Dendritic cell treated with granulocyte-macrophage colony-stimulating factor and Interleukin-4, amounts not matched to agents 40 ng/mL and 50 ng/mL, for 4 days (primary cell): ENCODE measurements around the gene RAP1A.
"Not testable (repeated sequence)": the region's sequence is repeated elsewhere in the genome, so short reads cannot be mapped to it uniquely, and the experiment has no call there.

ENCODE experiments used
- H3K27ac Mint-ChIP-seq: one replicate; pipeline ENCODE4 v1.8.0; 2022; ENCODE audit warnings: mild to moderate bottlenecking, mixed read lengths
- H3K27me3 Mint-ChIP-seq: one replicate; pipeline ENCODE4 v1.8.0; 2022; ENCODE audit warnings: mild to moderate bottlenecking, mixed read lengths
- H3K36me3 Mint-ChIP-seq: one replicate; pipeline ENCODE4 v1.8.0; 2022; ENCODE audit warnings: low read depth, mixed read lengths
- H3K4me1 Mint-ChIP-seq: one replicate; pipeline ENCODE4 v1.8.0; 2022; ENCODE audit warnings: low read depth, mixed read lengths
- H3K4me3 Mint-ChIP-seq: one replicate; pipeline ENCODE4 v1.8.0; 2022; ENCODE audit warnings: mild to moderate bottlenecking, moderate library complexity, mixed read lengths
- H3K9me3 Mint-ChIP-seq: one replicate; pipeline ENCODE4 v1.8.0; 2022; ENCODE audit warnings: mixed read lengths
- intact Hi-C: fragments of 100-400 bp; cut with micrococcal nuclease; formaldehyde crosslinking; loops from one replicate; pipeline ENCODE4 v1.15.0; 2022

The RAP1A gene

GRCh38 chr1:111738436-111739193 is 119.0 kb downstream of the RAP1A start:
- intact Hi-C loops = no loop called here
- Mint-ChIP-seq H3K27me3 (peaks cover 52% of the 10 kb centered on the region), H3K4me3 (peak overlapping the region; percentile 82), H3K4me1 (peaks cover 24% of the 10 kb centered on the region), H3K36me3 (peaks cover 12% of the 10 kb centered on the region), H3K9me3 (no peaks in the 10 kb centered on the region), H3K27ac (peak overlapping the region; percentile 84)

DNA sequence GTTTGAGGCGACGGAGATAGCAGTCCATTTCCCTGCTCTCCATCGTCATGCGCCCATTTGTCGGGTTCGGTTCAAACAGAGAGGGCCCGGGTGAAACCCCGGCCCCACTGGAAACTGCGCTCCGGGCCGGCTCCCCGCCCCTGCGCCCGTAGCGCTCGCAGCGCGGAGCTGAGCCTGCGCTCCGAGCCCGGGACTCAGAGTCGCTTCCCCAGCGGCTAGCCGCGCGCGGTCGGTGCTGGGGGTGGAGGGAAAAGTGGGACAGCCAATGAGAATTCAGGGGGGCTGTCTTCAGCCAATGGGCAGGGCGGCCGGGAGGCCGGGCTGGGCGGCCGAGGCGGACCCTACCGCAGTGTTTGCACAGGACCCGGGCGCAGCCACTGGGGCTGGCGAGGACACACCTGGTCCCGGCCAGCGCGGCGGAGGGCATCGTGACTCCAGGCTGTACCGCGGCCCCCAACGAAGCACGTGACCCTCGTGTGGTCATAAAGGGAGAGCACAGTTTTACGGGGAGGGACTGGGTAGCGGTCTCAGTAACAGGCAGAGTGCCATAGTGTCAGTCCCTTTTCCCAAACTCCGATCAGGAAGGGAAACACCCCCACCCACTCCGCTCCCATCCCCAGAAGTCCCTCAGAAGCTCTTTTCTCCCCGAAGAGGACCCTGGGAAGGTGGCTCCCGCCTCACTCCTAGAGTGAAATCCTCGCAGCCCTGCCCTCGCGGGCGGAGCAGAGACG is 119.8 kb downstream of the RAP1A start, which contains the start of gene INKA2:
INKA2 (minus strand) TSS at position 202 of the 731 bp plus-strand sequence; CDS start at position 49, 153 bp downstream.
- H3K9me3 Mint-ChIP-seq = no peaks in the 10 kb centered on the region
- H3K4me3 Mint-ChIP-seq = peak within 1 kb of the TSS; percentile 82
- H3K27me3 Mint-ChIP-seq = peaks cover 56% of the 10 kb centered on the region
- peaks cover 12% of the 10 kb centered on the region for H3K36me3 Mint-ChIP-seq
- peaks cover 24% of the 10 kb centered on the region for H3K4me1 Mint-ChIP-seq
- intact Hi-C loops = no loop called here
- peak within 1 kb of the TSS; percentile 84 for H3K27ac Mint-ChIP-seq

DNA sequence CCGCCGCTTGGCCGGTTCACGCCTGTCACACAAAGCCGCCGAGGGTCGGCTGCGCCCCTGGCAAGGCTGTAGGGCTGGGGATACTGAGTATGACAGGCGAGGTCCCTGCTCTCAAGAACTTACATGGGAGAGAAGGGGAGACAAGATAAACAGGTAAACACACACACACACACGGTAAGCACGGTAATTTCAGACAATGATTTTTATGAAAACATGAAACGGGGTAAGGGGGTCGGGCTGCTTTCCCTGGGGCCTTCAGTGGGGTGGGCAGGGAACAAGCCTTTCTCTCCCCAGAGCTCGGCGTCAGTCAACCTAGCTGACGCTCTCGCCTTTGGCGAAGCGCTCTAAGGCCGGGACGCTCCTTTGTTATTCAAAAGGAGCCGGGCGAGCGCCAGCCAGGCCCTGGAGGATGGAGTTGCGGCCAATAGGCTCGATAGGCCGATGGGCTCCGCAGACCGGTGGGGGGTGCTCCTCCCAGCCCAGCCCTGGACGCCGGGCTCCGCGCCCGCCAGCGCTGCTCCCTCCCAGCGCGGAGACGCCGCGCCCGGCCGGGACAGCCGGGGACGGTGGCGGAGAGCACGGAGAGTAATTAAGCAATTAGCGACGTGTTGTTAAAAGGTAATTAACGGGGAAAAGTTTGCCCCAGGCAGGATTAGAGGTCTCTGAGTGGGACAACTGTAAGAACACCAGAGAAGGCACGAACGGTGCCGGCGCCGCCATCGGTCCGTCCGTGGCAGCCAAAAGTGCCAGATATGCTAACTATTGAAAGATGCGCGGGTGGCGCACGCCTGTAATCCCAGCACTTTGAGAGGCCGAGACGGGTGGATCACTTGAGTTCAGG is 120.6 kb downstream of the RAP1A start:
- H3K27me3 Mint-ChIP-seq = peaks cover 58% of the 10 kb centered on the region
- H3K4me1 Mint-ChIP-seq = peaks cover 24% of the 10 kb centered on the region
- peak overlapping the region; percentile 84 for H3K27ac Mint-ChIP-seq
- H3K4me3 Mint-ChIP-seq = peak overlapping the region; percentile 82
- peaks cover 12% of the 10 kb centered on the region for H3K36me3 Mint-ChIP-seq
- H3K9me3 Mint-ChIP-seq = no peaks in the 10 kb centered on the region
- intact Hi-C loops = no loop called here

GRCh38 chr1:111742292-111742691 is 122.7 kb downstream of the RAP1A start:
- intact Hi-C loops, H3K4me3 Mint-ChIP-seq, H3K9me3 Mint-ChIP-seq, H3K27ac Mint-ChIP-seq: not testable (repeated sequence)
- Mint-ChIP-seq H3K4me1 (peaks cover 32% of the 10 kb centered on the region), H3K36me3 (peaks cover 12% of the 10 kb centered on the region), H3K27me3 (peaks cover 58% of the 10 kb centered on the region)

GRCh38 chr1:111742938-111743549 is 123.5 kb downstream of the RAP1A start:
- no peak overlapping the region for H3K27ac Mint-ChIP-seq
- no peaks in the 10 kb centered on the region for H3K9me3 Mint-ChIP-seq
- intact Hi-C loops = no loop called here
- peaks cover 51% of the 10 kb centered on the region for H3K27me3 Mint-ChIP-seq
- H3K36me3 Mint-ChIP-seq = peaks cover 12% of the 10 kb centered on the region
- peaks cover 38% of the 10 kb centered on the region for H3K4me1 Mint-ChIP-seq
- H3K4me3 Mint-ChIP-seq = no peak overlapping the region

- no peaks in the 10 kb centered on the region for H3K9me3 Mint-ChIP-seq
- peaks cover 10% of the 10 kb centered on the region for H3K36me3 Mint-ChIP-seq
- peaks cover 49% of the 10 kb centered on the region for H3K27me3 Mint-ChIP-seq
- intact Hi-C loops = no loop called here
- no peak overlapping the region for H3K27ac Mint-ChIP-seq
- H3K4me1 Mint-ChIP-seq = peaks cover 40% of the 10 kb centered on the region
- no peak overlapping the region for H3K4me3 Mint-ChIP-seq
Measured at GRCh38 chr1:111743679-111744101, 124.1 kb downstream of the RAP1A start.

- H3K27me3 Mint-ChIP-seq = peaks cover 33% of the 10 kb centered on the region
- H3K27ac Mint-ChIP-seq = no peak overlapping the region
- no peaks in the 10 kb centered on the region for H3K36me3 Mint-ChIP-seq
- H3K4me1 Mint-ChIP-seq = peaks cover 32% of the 10 kb centered on the region
- intact Hi-C loops = loop anchor here (2.0 kb wide), 1 partner anchor 265 kb away; no protein-coding TSS in a partner anchor
- H3K4me3 Mint-ChIP-seq = no peak overlapping the region
- H3K9me3 Mint-ChIP-seq = no peaks in the 10 kb centered on the region
Measured at GRCh38 chr1:111745675-111746613, 126.4 kb downstream of the RAP1A start.

- H3K36me3 Mint-ChIP-seq = no peaks in the 10 kb centered on the region
- intact Hi-C loops = loop anchor here (2.0 kb wide), 1 partner anchor 266 kb away; no protein-coding TSS in a partner anchor
Measured at GRCh38 chr1:111746614-111746999, 127.0 kb downstream of the RAP1A start.

GRCh38 chr1:111747282-111747734 is 127.7 kb downstream of the RAP1A start:
- H3K4me3 Mint-ChIP-seq = no peak overlapping the region
- peaks cover 39% of the 10 kb centered on the region for H3K4me1 Mint-ChIP-seq
- peak overlapping the region; percentile 13 for H3K27ac Mint-ChIP-seq
- no peaks in the 10 kb centered on the region for H3K36me3 Mint-ChIP-seq
- H3K9me3 Mint-ChIP-seq = no peaks in the 10 kb centered on the region
- H3K27me3 Mint-ChIP-seq = peaks cover 20% of the 10 kb centered on the region
- intact Hi-C loops = loop anchor here (1.0 to 2.0 kb wide), 2 partner anchors 32 to 267 kb away; no protein-coding TSS in a partner anchor

More at GRCh38 chr1:111746614-111746999, 127.0 kb downstream of the RAP1A start:
- H3K27ac Mint-ChIP-seq = peak overlapping the region; percentile 13
- H3K27me3 Mint-ChIP-seq = peaks cover 27% of the 10 kb centered on the region
- H3K9me3 Mint-ChIP-seq = no peaks in the 10 kb centered on the region
- H3K4me1 Mint-ChIP-seq = peaks cover 32% of the 10 kb centered on the region
- no peak overlapping the region for H3K4me3 Mint-ChIP-seq

DNA sequence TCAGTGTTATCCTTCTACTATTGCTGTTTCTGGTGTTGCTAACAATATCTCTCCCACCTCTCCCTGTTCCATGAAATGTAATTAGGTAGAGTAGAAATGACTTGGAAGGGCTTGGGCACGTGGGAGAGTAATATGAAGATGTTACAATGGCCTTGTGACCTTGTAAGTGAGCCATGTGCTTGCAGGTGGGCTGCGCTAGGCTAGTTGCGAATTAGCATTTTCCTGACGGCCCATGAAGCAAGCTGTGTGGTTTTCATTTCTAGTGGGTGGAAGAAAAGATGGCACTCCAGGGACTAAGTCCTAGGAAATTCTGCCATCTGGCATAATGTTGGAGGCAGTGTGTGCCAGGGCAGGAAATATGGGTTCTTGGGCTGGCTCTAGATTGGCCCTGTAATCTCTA is 128.4 kb downstream of the RAP1A start:
- Mint-ChIP-seq H3K9me3 (no peaks in the 10 kb centered on the region), H3K27ac (no peak overlapping the region), H3K36me3 (no peaks in the 10 kb centered on the region), H3K27me3 (peaks cover 13% of the 10 kb centered on the region), H3K4me1 (peaks cover 42% of the 10 kb centered on the region), H3K4me3 (no peak overlapping the region)
- intact Hi-C loops = loop anchor here (1.0 to 2.0 kb wide), 2 partner anchors 33 to 267 kb away; no protein-coding TSS in a partner anchor

DNA sequence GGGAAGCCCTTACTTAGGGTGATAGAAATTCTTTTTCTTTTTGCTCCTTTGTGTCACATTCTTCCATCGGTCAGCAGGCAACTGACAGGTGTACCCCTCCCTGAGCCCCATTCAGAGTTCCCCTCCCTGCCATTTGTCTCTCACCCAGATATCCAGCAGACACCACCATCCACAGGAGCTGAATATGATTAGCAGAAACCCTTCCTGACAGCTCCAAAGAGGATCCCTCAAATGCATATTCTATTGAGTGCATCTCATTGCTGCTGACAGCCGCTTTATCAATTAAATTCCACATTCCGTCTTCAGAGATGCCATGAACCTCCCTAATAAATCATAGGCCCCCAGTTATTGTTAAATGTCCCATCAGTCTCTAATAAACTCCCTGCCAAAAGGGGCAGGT is 130.0 kb downstream of the RAP1A start:
- H3K27me3 Mint-ChIP-seq = no peaks in the 10 kb centered on the region
- no peaks in the 10 kb centered on the region for H3K9me3 Mint-ChIP-seq
- H3K4me3 Mint-ChIP-seq = no peak overlapping the region
- H3K27ac Mint-ChIP-seq = no peak overlapping the region
- H3K4me1 Mint-ChIP-seq = peaks cover 45% of the 10 kb centered on the region
- no peaks in the 10 kb centered on the region for H3K36me3 Mint-ChIP-seq
- intact Hi-C loops = no loop called here

DNA sequence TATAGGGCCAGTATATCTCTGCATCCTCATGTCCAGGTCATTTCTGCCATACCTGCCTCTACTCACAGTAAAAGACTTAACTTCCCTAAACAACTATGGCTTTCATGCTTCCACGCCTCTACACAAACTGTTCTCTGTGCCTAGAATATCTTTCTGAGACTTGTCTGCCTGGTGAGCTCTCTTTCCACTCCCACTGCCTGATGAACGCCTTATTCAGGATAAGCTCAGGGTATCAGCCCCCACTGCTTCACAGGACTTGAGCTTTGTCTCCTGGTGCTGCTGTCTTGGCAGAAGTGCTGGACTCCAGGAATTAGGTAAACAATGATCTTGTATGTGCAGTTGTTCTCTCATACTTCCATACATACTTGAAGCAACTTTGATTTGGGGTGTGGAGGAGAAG is 131.3 kb downstream of the RAP1A start:
- no peaks in the 10 kb centered on the region for H3K27me3 Mint-ChIP-seq

More for the DNA sequence above, 131.3 kb downstream of the RAP1A start:
- no peak overlapping the region for H3K4me3 Mint-ChIP-seq
- no peak overlapping the region for H3K27ac Mint-ChIP-seq
- H3K9me3 Mint-ChIP-seq = no peaks in the 10 kb centered on the region
- intact Hi-C loops = no loop called here
- peaks cover 6% of the 10 kb centered on the region for H3K36me3 Mint-ChIP-seq
- peaks cover 52% of the 10 kb centered on the region for H3K4me1 Mint-ChIP-seq
